B cell (primary cell): ENCODE measurements around the gene IMMP2L. TPM values are rescaled to one million over a fixed set of nuclear protein-coding genes. Genes with fewer than 3 reads are reported as not detected.

Source experiments
- ATAC-seq: fragments of 200-7000 bp; cut with Tn5 transposase; one replicate; pipeline ENCODE4 v1.10.0; 2021; ENCODE audit warnings: low read depth, mild to moderate bottlenecking, moderate number of reproducible peaks, moderate library complexity
- CTCF ChIA-PET: fragments of 350-600 bp; sonication (Branson Sonifier 250); formaldehyde crosslinking; loops from one replicate; lab custom pipeline; 2021; ENCODE audit warnings: antibody characterized with exemption, inconsistent platforms; lab: Charles Lee
- POLR2A ChIA-PET: fragments of 350-600 bp; sonication (Branson Sonifier 250); formaldehyde crosslinking; loops from one replicate; lab custom pipeline; 2021; ENCODE audit warnings: antibody characterized with exemption; lab: Charles Lee
- DNase-seq: peaks from one replicate; pipeline ENCODE4 v3.0.0; 2013
- H2AFZ ChIP-seq: 2 replicates; pipeline ENCODE4 v1.6.1; 2012; ENCODE audit warnings: mild to moderate bottlenecking, low read depth, low read length; ENCODE audit not compliant: insufficient read depth, poor library complexity, severe bottlenecking
- H3K27ac ChIP-seq, 2 donors: 1 replicate in 1 of 2; 2 replicates in 1 of 2; pipeline ENCODE4 v1.5.1; 2012 to 2013; ENCODE audit warnings: low read length in 2 of 2, mild to moderate bottlenecking in 2 of 2, moderate library complexity in 1 of 2
- H3K27me3 ChIP-seq, 4 experiments: fragments of 200-600 bp in 1 of 4; sonication (generic) in 1 of 4; replicated peaks in 1 of 4; 1 replicate in 2 of 4; 2 replicates in 2 of 4; pipeline versions ENCODE4 v1.6.1 to v1.7.0; 2013 to 2016; ENCODE audit warnings: low read length in 3 of 4, mild to moderate bottlenecking in 2 of 4, mixed read lengths in 1 of 4, moderate library complexity in 1 of 4; ENCODE audit not compliant: insufficient read depth in 4 of 4, control insufficient read depth in 3 of 4; ENCODE audit errors: control extremely low read depth in 1 of 4
- H3K36me3 ChIP-seq, 2 experiments: replicated peaks in 1 of 2; 1 replicate in 1 of 2; 2 replicates in 1 of 2; pipeline versions ENCODE4 v1.6.1 to v1.7.1; 2013; ENCODE audit warnings: low read length in 1 of 2; ENCODE audit not compliant: insufficient read depth in 2 of 2, control insufficient read depth in 1 of 2; ENCODE audit errors: control extremely low read depth in 1 of 2, extremely low read depth in 1 of 2
- H3K4me1 ChIP-seq, 2 donors: fragments of 200-600 bp in 1 of 2; sonication (generic) in 1 of 2; 1 replicate in 1 of 2; 2 replicates in 1 of 2; pipeline versions ENCODE4 v1.5.1 to v1.6.1; 2013 to 2017; ENCODE audit warnings: low read length in 2 of 2; ENCODE audit not compliant: control insufficient read depth in 2 of 2, insufficient read depth in 2 of 2
- H3K4me2 ChIP-seq: replicated peaks from 2 replicates; pipeline ENCODE3; 2012; ENCODE audit warnings: mild to moderate bottlenecking, low read depth, low read length; ENCODE audit not compliant: poor library complexity, severe bottlenecking
- H3K4me3 ChIP-seq, 5 experiments: fragments of 200-600 bp in 1 of 5; sonication (generic) in 1 of 5; 1 replicate in 3 of 5; 2 replicates in 2 of 5; pipeline versions ENCODE4 v1.5.1 to v1.7.0; 2011 to 2016; ENCODE audit warnings: low read length in 4 of 5, mild to moderate bottlenecking in 4 of 5, low read depth in 2 of 5, control low read depth in 1 of 5, moderate library complexity in 1 of 5; ENCODE audit not compliant: insufficient read depth in 1 of 5; ENCODE audit errors: control extremely low read depth in 1 of 5, extremely low read depth in 1 of 5
- H3K79me2 ChIP-seq: fragments of 200-600 bp; sonication (generic); one replicate; pipeline ENCODE4 v1.6.0; 2016; ENCODE audit warnings: low read length; ENCODE audit not compliant: control insufficient read depth, insufficient read depth
- H3K9ac ChIP-seq: fragments of 200-600 bp; sonication (generic); 2 replicates; pipeline ENCODE4 v1.6.1; 2017; ENCODE audit warnings: mild to moderate bottlenecking, low read length, moderate library complexity
- H3K9me3 ChIP-seq, 3 donors: one replicate each; pipeline versions ENCODE4 v1.6.1 to v1.7.1; 2013; ENCODE audit warnings: low read length in 2 of 3; ENCODE audit not compliant: control insufficient read depth in 2 of 3, insufficient read depth in 1 of 3; ENCODE audit errors: control extremely low read depth in 1 of 3
- H4K20me1 ChIP-seq: 2 replicates; pipeline ENCODE4 v1.6.0; 2012; ENCODE audit warnings: mild to moderate bottlenecking, low read length; ENCODE audit not compliant: insufficient read depth, control insufficient read depth, poor library complexity, severe bottlenecking
- H3K27ac Mint-ChIP-seq: one replicate; pipeline ENCODE4 v1.8.0; 2021; ENCODE audit warnings: mixed read lengths
- H3K27me3 Mint-ChIP-seq: one replicate; pipeline ENCODE4 v1.8.0; 2021; ENCODE audit warnings: mixed read lengths
- H3K4me1 Mint-ChIP-seq: one replicate; pipeline ENCODE4 v1.8.0; 2021; ENCODE audit warnings: mixed read lengths
- H3K4me3 Mint-ChIP-seq: one replicate; pipeline ENCODE4 v1.8.0; 2021; ENCODE audit warnings: mixed read lengths
- H3K9me3 Mint-ChIP-seq: one replicate; pipeline ENCODE4 v1.8.0; 2022; ENCODE audit warnings: mixed read lengths; ENCODE audit not compliant: insufficient read depth
- CTCF ChIP-seq: fragments of 200-600 bp; IDR thresholded peaks from one replicate; pipeline ENCODE4 v1.8.0; 2022; ENCODE audit warnings: antibody characterized with exemption, mild to moderate bottlenecking
- EZH2 ChIP-seq: IDR thresholded peaks from 2 replicates; pipeline ENCODE4 v1.6.1; 2012; ENCODE audit warnings: borderline replicate concordance, low read depth, mild to moderate bottlenecking, moderate library complexity, low read length; ENCODE audit not compliant: insufficient read depth, poor library complexity, severe bottlenecking
- WGBS: methylation state at CpG from one replicate; pipeline ENCODE4 v1.1.5; 2013; ENCODE audit warnings: missing lambda C conversion rate; ENCODE audit not compliant: insufficient coverage; 5-methylcytosine and 5-hydroxymethylcytosine counted together
- intact Hi-C: fragments of 100-400 bp; cut with micrococcal nuclease; formaldehyde crosslinking; loops from one replicate; pipeline ENCODE4 v1.10.0; 2022
- polyA plus RNA-seq: library from polyadenylated mRNA; depleted of rRNA; stranded (reverse); fragments of >200 nt; gene quantifications from 2 replicates; pipeline ENCODE4 v1.2.3, GENCODE V29; 2012
- total RNA-seq, 2 donors: library from RNA; stranded (reverse); fragments of 120-200 nt in 1 of 2; gene quantifications; 1 replicate in 1 of 2; 2 replicates in 1 of 2; pipeline versions ENCODE4 v1.2.3 to v1.2.4, GENCODE V29; 2013 to 2022

The IMMP2L gene
- total and polyA plus RNA-seq, 2 donors (not counting 1 experiment from before 2014, with no cell fraction given) = 3.8 to 34.2 TPM

- Histone ChIP-seq H3K36me3 (peaks cover 0 to under 1% of the 10 kb centered on the region in 2 experiments), H3K27ac (no peak overlapping the region), H4K20me1 (no peaks in the 10 kb centered on the region), H3K9ac (no peak overlapping the region), H3K4me2 (no peak overlapping the region), H2AFZ (no peak overlapping the region), H3K9me3 (no peaks in the 10 kb centered on the region), H3K4me1 (peaks cover 25 to 30% of the 10 kb centered on the region in 2 donors), H3K79me2 (peaks cover 5% of the 10 kb centered on the region), H3K27me3 (peaks cover 0 to 7% (median 3%) of the 10 kb centered on the region in 4 experiments), H3K4me3 (no peak overlapping the region)
- TF ChIP-seq CTCF (no peak), EZH2 (no peak)
- intact Hi-C loops = loop anchor here (10.0 kb wide), 2 partner anchors 479 to 1551 kb away; partner anchors contain the start of gene SMIM30
- CTCF ChIA-PET = no interaction called here
- peak overlapping the region; percentile 8 for H3K4me3 Mint-ChIP-seq
- H3K27ac Mint-ChIP-seq = peak overlapping the region; percentile 32
- POLR2A ChIA-PET = no interaction called here
- H3K4me1 Mint-ChIP-seq = peaks cover 31% of the 10 kb centered on the region
- DNase-seq (no peak), ATAC-seq (no peak)
- H3K9me3 Mint-ChIP-seq = no peaks in the 10 kb centered on the region
- H3K27me3 Mint-ChIP-seq = peaks cover 11% of the 10 kb centered on the region
- WGBS = no CpG with 5 or more reads among the region's 1 CpG
Measured at GRCh38 chr7:111564078-111564477, 1.8 kb upstream of the IMMP2L start.

DNA sequence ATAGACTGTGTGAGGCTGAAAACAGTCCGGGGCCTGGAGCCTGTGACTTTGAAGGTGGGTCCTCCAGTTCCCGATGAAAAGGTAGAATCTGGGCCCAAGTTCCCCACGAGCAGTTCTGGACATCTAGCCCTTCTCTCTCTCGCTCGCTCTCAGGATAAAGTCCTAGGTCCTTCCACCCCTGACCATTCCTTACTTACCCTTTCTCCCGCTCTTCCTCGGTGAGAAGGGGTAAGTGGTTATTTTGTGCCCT is 713 bp downstream of the IMMP2L start:
- peak overlapping the region in 4 of 5 experiments; percentile 68 to 74 (median 72) for H3K4me3 ChIP-seq
- no peaks in the 10 kb centered on the region for H3K9me3 Mint-ChIP-seq
- H3K9me3 ChIP-seq = no peaks in the 10 kb centered on the region
- peak overlapping the region; percentile 80 for H3K4me2 ChIP-seq
- CTCF ChIA-PET = no interaction called here
- peaks cover 17 to 23% of the 10 kb centered on the region in 2 donors for H3K4me1 ChIP-seq
- H3K27ac Mint-ChIP-seq = peak overlapping the region; percentile 90
- intact Hi-C loops = loop anchor here (10.0 kb wide), 2 partner anchors 477 to 1553 kb away; partner anchors contain the start of gene SMIM30
- 57% methylated on average over 1 of the region's 7 CpGs for WGBS
- peak overlapping the region; percentile 48 to 86 for H3K27ac ChIP-seq
- ATAC-seq (no peak), DNase-seq (no peak)
- H4K20me1 ChIP-seq = no peaks in the 10 kb centered on the region
- H3K36me3 ChIP-seq = peaks cover 3 to 4% of the 10 kb centered on the region in 2 experiments
- H3K27me3 Mint-ChIP-seq = peaks cover 3% of the 10 kb centered on the region
- POLR2A ChIA-PET = no interaction called here
- peak overlapping the region; percentile 93 for H3K4me3 Mint-ChIP-seq
- peaks cover 31% of the 10 kb centered on the region for H3K4me1 Mint-ChIP-seq
- H3K9ac ChIP-seq = peak overlapping the region; percentile 85
- H3K79me2 ChIP-seq = peaks cover 5% of the 10 kb centered on the region
- H2AFZ ChIP-seq = peak overlapping the region; percentile 84
- no peak for TF ChIP-seq CTCF
- peaks cover 0 to 7% (median 3%) of the 10 kb centered on the region in 4 experiments for H3K27me3 ChIP-seq
